Measurements from ENCODE around the gene GPS2.

The GPS2 gene

DNA sequence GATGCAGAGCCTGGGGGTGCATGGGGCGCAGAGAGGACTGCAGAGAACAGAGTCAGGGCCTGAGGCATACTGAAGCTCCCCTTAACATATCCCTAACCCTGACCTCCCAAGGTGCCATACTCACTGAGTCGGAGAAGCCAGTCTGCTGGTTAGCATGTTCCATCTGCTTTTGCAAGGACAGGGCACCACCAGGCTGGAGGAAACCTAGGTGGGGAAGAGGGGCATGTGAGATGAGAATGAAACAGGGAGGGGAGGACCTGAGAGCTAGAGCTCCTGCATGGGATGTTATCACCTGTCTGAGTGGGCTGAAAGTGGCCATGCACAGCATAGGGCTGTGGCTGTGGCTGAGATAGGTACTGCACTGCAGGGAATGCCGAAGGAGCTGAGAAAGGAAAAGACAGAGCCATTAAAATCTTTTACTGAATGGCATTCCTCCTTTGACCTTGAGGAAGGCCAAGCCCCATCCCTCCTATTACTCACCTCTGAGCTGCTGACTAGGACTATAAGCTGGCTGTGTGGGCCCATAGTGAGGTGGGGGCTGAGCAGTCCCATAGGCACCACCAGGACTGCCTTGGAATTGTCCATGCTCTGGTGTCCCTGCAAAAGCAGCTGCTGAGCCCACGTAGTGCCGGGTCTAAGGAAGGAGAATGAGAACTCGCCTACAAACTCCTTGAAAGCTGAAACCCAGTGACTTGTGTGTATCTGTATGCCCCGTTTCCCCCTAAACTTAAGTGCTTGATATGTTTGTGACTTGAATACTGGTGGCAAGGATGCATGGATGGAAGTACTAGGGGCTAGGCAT is 1.9 kb downstream of the GPS2 start:
- peak overlapping the region; percentile 42 for H3K27ac ChIP-seq (ENCODE audit: low read depth, low read length, poor library complexity, severe bottlenecking)
- H3K27me3 ChIP-seq (ENCODE audit: insufficient read depth, low read length): no peaks in the 10 kb centered on the region
- peaks cover 4% of the 10 kb centered on the region; the same call in 1 of the 2 replicates for H4K20me1 ChIP-seq (ENCODE audit: insufficient read depth, low read length)
- peak overlapping the region; percentile 97; the same call in 1 of the 2 replicates for H3K4me2 ChIP-seq (ENCODE audit: low read length)
- peaks cover 81% of the 10 kb centered on the region for H3K36me3 ChIP-seq (ENCODE audit: insufficient read depth, low read length)
- no peak overlapping the region for H2AFZ ChIP-seq (ENCODE audit: low read length)
- H3K9ac ChIP-seq (ENCODE audit: low read length): peak overlapping the region; percentile 5; the same call in 1 of the 2 replicates
- H3K4me1 ChIP-seq (ENCODE audit: insufficient read depth, low read length, severe bottlenecking): peaks cover 57% of the 10 kb centered on the region
- H3K9me2 ChIP-seq (ENCODE audit: low read depth, low read length): no peaks in the 10 kb centered on the region
- peaks cover 23% of the 10 kb centered on the region for H3F3A ChIP-seq (ENCODE audit: insufficient read depth, low read length)
- peaks cover 25% of the 10 kb centered on the region for H3K79me2 ChIP-seq (ENCODE audit: insufficient read depth, low read length)
- H3K9me3 ChIP-seq (ENCODE audit: low read length): no peaks in the 10 kb centered on the region
- H3K4me3 ChIP-seq (ENCODE audit: low read depth, low read length, poor library complexity, severe bottlenecking): peak overlapping the region; percentile 99
- TF ChIP-seq CTCF (IDR thresholded peaks at IDR 0.05; ENCODE audit: low read length) (peak; percentile 4; the same call in 1 of the 2 replicates), EZH2 (IDR thresholded peaks at IDR 0.05; ENCODE audit: borderline replicate concordance, low read length) (no peak)

- Histone ChIP-seq H3K27me3 (ENCODE audit: insufficient read depth, low read length) (no peaks in the 10 kb centered on the region), H3K9ac (ENCODE audit: low read length) (no peak overlapping the region; the same call in 1 of the 2 replicates), H3K4me2 (ENCODE audit: low read length) (0 out of 2 replicates have a peak overlapping the region, but pooled peaks have one; percentile 97), H3K36me3 (ENCODE audit: insufficient read depth, low read length) (peaks cover 81% of the 10 kb centered on the region), H3K79me2 (ENCODE audit: insufficient read depth, low read length) (peaks cover 28% of the 10 kb centered on the region), H3K9me3 (ENCODE audit: low read length) (no peaks in the 10 kb centered on the region), H4K20me1 (ENCODE audit: insufficient read depth, low read length) (peaks cover 4% of the 10 kb centered on the region; the same call in 1 of the 2 replicates), H3K27ac (ENCODE audit: low read depth, low read length, poor library complexity, severe bottlenecking) (peak overlapping the region; percentile 42), H3K4me3 (ENCODE audit: low read depth, low read length, poor library complexity, severe bottlenecking) (no peak overlapping the region), H3F3A (ENCODE audit: insufficient read depth, low read length) (peaks cover 23% of the 10 kb centered on the region), H3K9me2 (ENCODE audit: low read depth, low read length) (no peaks in the 10 kb centered on the region), H2AFZ (ENCODE audit: low read length) (no peak overlapping the region), H3K4me1 (ENCODE audit: insufficient read depth, low read length, severe bottlenecking) (peaks cover 57% of the 10 kb centered on the region)
- no peak for TF ChIP-seq CTCF (IDR thresholded peaks at IDR 0.05; ENCODE audit: low read length)
- TF ChIP-seq EZH2 (IDR thresholded peaks at IDR 0.05; ENCODE audit: borderline replicate concordance, low read length): no peak
Measured at GRCh38 chr17:7312432-7313087, 2.6 kb downstream of the GPS2 start.

DNA sequence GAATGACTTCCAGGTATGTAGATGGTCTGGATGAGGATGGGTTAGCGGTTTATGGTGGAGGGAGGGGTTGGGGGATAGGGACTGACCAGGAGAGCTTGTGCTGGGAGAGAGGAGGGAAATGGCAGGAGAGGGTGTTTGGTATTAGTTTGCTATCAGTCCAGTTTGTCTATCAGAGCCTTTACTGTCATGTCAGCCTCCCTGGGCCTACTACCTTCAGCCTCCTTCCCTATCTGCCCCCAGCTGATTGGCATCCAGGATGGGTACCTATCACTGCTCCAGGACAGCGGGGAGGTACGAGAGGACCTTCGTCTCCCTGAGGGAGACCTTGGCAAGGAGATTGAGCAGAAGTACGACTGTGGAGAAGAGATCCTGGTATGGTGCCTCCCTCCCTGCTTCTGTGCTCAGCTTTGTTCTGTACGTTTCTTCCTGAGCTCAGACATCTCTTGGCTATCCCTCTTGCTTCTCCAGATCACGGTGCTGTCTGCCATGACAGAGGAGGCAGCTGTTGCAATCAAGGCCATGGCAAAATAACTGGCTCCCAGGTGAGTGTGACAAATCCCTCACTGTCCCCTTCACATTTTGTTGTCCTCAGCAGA is 4.0 kb downstream of the GPS2 start:
- Histone ChIP-seq H3K4me3 (ENCODE audit: low read depth, low read length, poor library complexity, severe bottlenecking) (no peak overlapping the region), H4K20me1 (ENCODE audit: insufficient read depth, low read length) (peaks cover 4% of the 10 kb centered on the region; the same call in 1 of the 2 replicates), H3K9me2 (ENCODE audit: low read depth, low read length) (no peaks in the 10 kb centered on the region), H3K9ac (ENCODE audit: low read length) (no peak overlapping the region), H3K27me3 (ENCODE audit: insufficient read depth, low read length) (no peaks in the 10 kb centered on the region), H3K4me1 (ENCODE audit: insufficient read depth, low read length, severe bottlenecking) (peaks cover 62% of the 10 kb centered on the region), H3K9me3 (ENCODE audit: low read length) (no peaks in the 10 kb centered on the region), H3K79me2 (ENCODE audit: insufficient read depth, low read length) (peaks cover 28% of the 10 kb centered on the region), H3F3A (ENCODE audit: insufficient read depth, low read length) (peaks cover 23% of the 10 kb centered on the region), H3K27ac (ENCODE audit: low read depth, low read length, poor library complexity, severe bottlenecking) (no peak overlapping the region), H2AFZ (ENCODE audit: low read length) (no peak overlapping the region), H3K4me2 (ENCODE audit: low read length) (no peak overlapping the region), H3K36me3 (ENCODE audit: insufficient read depth, low read length) (peaks cover 73% of the 10 kb centered on the region)
- no peak for TF ChIP-seq EZH2 (IDR thresholded peaks at IDR 0.05; ENCODE audit: borderline replicate concordance, low read length)
- TF ChIP-seq CTCF (IDR thresholded peaks at IDR 0.05; ENCODE audit: low read length): no peak
